Measurements from ENCODE around the gene SSBP2.

The SSBP2 gene

GRCh38 chr5:81767097-81767496 is 16.2 kb upstream of the SSBP2 start:
- no peak for DNase-seq (ENCODE audit: low read depth)

GRCh38 chr5:81766611-81767010 is 15.7 kb upstream of the SSBP2 start:
- DNase-seq (ENCODE audit: low read depth): no peak

- DNase-seq (ENCODE audit: low read depth): no peak
Measured at GRCh38 chr5:81763294-81763928, 12.5 kb upstream of the SSBP2 start.

GRCh38 chr5:81762853-81763252 is 12.0 kb upstream of the SSBP2 start:
- DNase-seq (ENCODE audit: low read depth): no peak

- DNase-seq (ENCODE audit: low read depth): no peak
Measured at GRCh38 chr5:81762401-81762800, 11.5 kb upstream of the SSBP2 start.

GRCh38 chr5:81761970-81762369 is 11.1 kb upstream of the SSBP2 start:
- DNase-seq (ENCODE audit: low read depth): no peak

- DNase-seq (ENCODE audit: low read depth): no peak
Measured at GRCh38 chr5:81761270-81761669, 10.4 kb upstream of the SSBP2 start.

- no peak for DNase-seq (ENCODE audit: low read depth)
Measured at GRCh38 chr5:81760521-81760920, 9.6 kb upstream of the SSBP2 start.

GRCh38 chr5:81759632-81760005 is 8.7 kb upstream of the SSBP2 start:
- no peak for DNase-seq (ENCODE audit: low read depth)

GRCh38 chr5:81757404-81757803 is 6.5 kb upstream of the SSBP2 start:
- DNase-seq (ENCODE audit: low read depth): no peak

GRCh38 chr5:81756016-81756415 is 5.1 kb upstream of the SSBP2 start:
- no peak for DNase-seq (ENCODE audit: low read depth)

- no peak for DNase-seq (ENCODE audit: low read depth)
Measured at GRCh38 chr5:81755320-81755719, 4.4 kb upstream of the SSBP2 start.

GRCh38 chr5:81754621-81755020 is 3.7 kb upstream of the SSBP2 start:
- DNase-seq (ENCODE audit: low read depth): no peak

GRCh38 chr5:81753429-81753828 is 2.5 kb upstream of the SSBP2 start:
- DNase-seq (ENCODE audit: low read depth): no peak

GRCh38 chr5:81752644-81752963 is 1.7 kb upstream of the SSBP2 start:
- no peak for DNase-seq (ENCODE audit: low read depth)

- no peak for DNase-seq (ENCODE audit: low read depth)
Measured at GRCh38 chr5:81751836-81752643, 1.1 kb upstream of the SSBP2 start.

- DNase-seq (ENCODE audit: low read depth): no peak
Measured at GRCh38 chr5:81750308-81751008, 439 bp downstream of the SSBP2 start.

GRCh38 chr5:81749561-81750307 is 1.2 kb downstream of the SSBP2 start:
- DNase-seq (ENCODE audit: low read depth): peak; percentile 18

GRCh38 chr5:81749192-81749560 is 1.7 kb downstream of the SSBP2 start:
- DNase-seq (ENCODE audit: low read depth): no peak

- no peak for DNase-seq (ENCODE audit: low read depth)
Measured at GRCh38 chr5:81748556-81748955, 2.3 kb downstream of the SSBP2 start.

- DNase-seq (ENCODE audit: low read depth): no peak
Measured at GRCh38 chr5:81747030-81747429, 3.9 kb downstream of the SSBP2 start.

- DNase-seq (ENCODE audit: low read depth): no peak
Measured at GRCh38 chr5:81740758-81741157, 10.1 kb downstream of the SSBP2 start.

GRCh38 chr5:81739291-81739690 is 11.6 kb downstream of the SSBP2 start:
- DNase-seq (ENCODE audit: low read depth): no peak
